Measurements from ENCODE around the gene RNF212B. TPM values are rescaled to one million over a fixed set of nuclear protein-coding genes. Genes with fewer than 3 reads are reported as not detected.
"Not testable (repeated sequence)": the region's sequence is repeated elsewhere in the genome, so short reads cannot be mapped to it uniquely, and the experiment has no call there.

The RNF212B gene
- total RNA-seq, 1 donor from 2014 or later: not detected

GRCh38 chr14:23219075-23219474, 18.7 kb upstream of the RNF212B start:
- H3K27me3 Mint-ChIP-seq: peaks cover 32% of the 10 kb centered on the region
- DNase-seq: no peak

GRCh38 chr14:23224958-23225357, 12.8 kb upstream of the RNF212B start:
- H3K4me3 Mint-ChIP-seq; H3K36me3 Mint-ChIP-seq (ENCODE audit: low read depth); intact Hi-C loops (cut with micrococcal nuclease); DNase-seq; H3K4me1 Mint-ChIP-seq; H3K9me3 Mint-ChIP-seq; H3K27ac Mint-ChIP-seq: not testable (repeated sequence)
- peaks cover 33% of the 10 kb centered on the region for H3K27me3 Mint-ChIP-seq

More at GRCh38 chr14:23219075-23219474, 18.7 kb upstream of the RNF212B start:
- Mint-ChIP-seq H3K9me3 (no peaks in the 10 kb centered on the region), H3K36me3 (ENCODE audit: low read depth) (no peaks in the 10 kb centered on the region), H3K4me3 (no peak overlapping the region), H3K4me1 (no peaks in the 10 kb centered on the region), H3K27ac (no peak overlapping the region)
- intact Hi-C loops (cut with micrococcal nuclease): no loop called here

DNA sequence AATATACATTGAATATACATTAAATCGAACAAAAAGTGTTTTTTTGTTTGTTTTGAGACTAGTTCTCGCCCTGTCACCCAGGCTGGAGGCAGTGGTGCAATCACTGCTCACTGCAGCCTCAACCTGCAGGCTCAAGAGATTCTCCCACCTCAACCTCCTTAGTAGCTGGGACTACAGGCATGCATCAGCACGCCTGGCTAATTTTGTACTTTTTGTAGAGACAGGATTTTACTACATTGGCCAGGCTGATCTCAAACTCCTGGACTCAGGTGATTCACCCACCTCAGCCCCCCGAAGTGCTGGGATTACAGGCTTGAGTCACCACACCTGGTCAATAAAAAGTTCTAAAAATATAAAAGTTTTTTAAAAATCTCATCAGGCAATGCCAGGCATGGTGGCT, 10.2 kb upstream of the RNF212B start:
- H3K27ac Mint-ChIP-seq: no peak overlapping the region
- no peaks in the 10 kb centered on the region for H3K9me3 Mint-ChIP-seq
- intact Hi-C loops (cut with micrococcal nuclease): no loop called here
- H3K36me3 Mint-ChIP-seq (ENCODE audit: low read depth): no peaks in the 10 kb centered on the region
- DNase-seq: no peak
- peaks cover 17% of the 10 kb centered on the region for H3K27me3 Mint-ChIP-seq
- no peaks in the 10 kb centered on the region for H3K4me1 Mint-ChIP-seq
- no peak overlapping the region for H3K4me3 Mint-ChIP-seq

GRCh38 chr14:23228812-23229211, 8.9 kb upstream of the RNF212B start:
- peaks cover 16% of the 10 kb centered on the region for H3K27me3 Mint-ChIP-seq
- intact Hi-C loops (cut with micrococcal nuclease): no loop called here
- DNase-seq: no peak
- H3K9me3 Mint-ChIP-seq: no peaks in the 10 kb centered on the region
- no peak overlapping the region for H3K4me3 Mint-ChIP-seq
- no peaks in the 10 kb centered on the region for H3K4me1 Mint-ChIP-seq
- no peaks in the 10 kb centered on the region for H3K36me3 Mint-ChIP-seq (ENCODE audit: low read depth)
- H3K27ac Mint-ChIP-seq: no peak overlapping the region

DNA sequence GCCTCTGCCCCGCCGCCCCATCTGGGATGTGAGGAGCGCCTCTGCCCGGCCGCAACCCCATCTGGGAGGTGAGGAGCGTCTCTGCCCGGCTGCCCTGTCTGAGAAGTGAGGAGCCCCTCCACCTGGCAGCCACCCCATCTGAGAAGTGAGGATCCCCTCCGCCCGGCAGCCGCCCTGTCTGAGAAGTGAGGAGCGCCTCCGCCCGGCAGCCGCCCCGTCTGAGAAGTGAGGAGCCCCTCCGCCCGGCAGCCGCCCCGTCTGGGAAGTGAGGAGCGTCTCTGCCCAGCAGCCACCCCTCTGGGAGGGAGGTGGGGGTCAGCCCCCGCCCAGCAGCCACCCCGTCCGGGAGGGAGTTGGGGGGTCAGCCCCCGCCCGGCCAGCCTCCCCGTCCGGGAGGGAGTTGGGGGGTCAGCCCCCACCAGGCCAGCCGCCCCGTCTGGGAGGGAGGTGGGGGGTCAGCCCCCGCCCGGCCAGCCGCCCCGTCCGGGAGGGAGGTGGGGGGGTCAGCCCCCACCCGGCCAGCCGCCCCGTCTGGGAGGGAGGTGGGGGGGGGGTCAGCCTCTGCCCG, 5.4 kb upstream of the RNF212B start:
- H3K27ac Mint-ChIP-seq; intact Hi-C loops (cut with micrococcal nuclease); DNase-seq; H3K9me3 Mint-ChIP-seq; H3K4me1 Mint-ChIP-seq; H3K4me3 Mint-ChIP-seq; H3K27me3 Mint-ChIP-seq; H3K36me3 Mint-ChIP-seq (ENCODE audit: low read depth): not testable (repeated sequence)

DNA sequence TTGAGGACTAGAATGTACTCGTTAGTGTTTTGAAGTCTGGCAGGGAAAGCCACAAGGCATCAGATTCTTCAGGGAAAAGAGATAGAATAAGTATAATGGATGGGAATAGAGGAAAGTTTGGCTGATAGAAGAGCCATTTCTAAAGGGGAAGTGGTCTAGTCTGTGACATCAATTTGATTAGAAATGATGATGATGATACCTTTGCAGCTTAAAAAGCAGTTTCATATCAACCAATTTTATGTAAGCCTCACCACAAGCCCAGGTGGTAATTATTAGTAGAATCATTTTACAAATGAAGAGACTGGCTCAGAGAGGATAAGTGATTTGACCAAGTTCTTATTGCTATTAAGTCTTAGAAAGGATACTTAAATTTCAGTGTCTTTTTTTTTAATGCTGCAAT, 2.9 kb downstream of the RNF212B start:
- Mint-ChIP-seq H3K4me1 (peaks cover 6% of the 10 kb centered on the region), H3K4me3 (no peak overlapping the region), H3K27ac (no peak overlapping the region), H3K9me3 (no peaks in the 10 kb centered on the region), H3K36me3 (ENCODE audit: low read depth) (no peaks in the 10 kb centered on the region), H3K27me3 (peaks cover 20% of the 10 kb centered on the region)
- intact Hi-C loops (cut with micrococcal nuclease): no loop called here
- no peak for DNase-seq

- H3K4me3 Mint-ChIP-seq; H3K36me3 Mint-ChIP-seq (ENCODE audit: low read depth); intact Hi-C loops (cut with micrococcal nuclease); H3K9me3 Mint-ChIP-seq; H3K4me1 Mint-ChIP-seq; H3K27ac Mint-ChIP-seq; DNase-seq: not testable (repeated sequence)
- H3K27me3 Mint-ChIP-seq: peaks cover 23% of the 10 kb centered on the region
Observed at GRCh38 chr14:23241061-23241715, 3.5 kb downstream of the RNF212B start.

- intact Hi-C loops (cut with micrococcal nuclease): no loop called here
- Mint-ChIP-seq H3K36me3 (ENCODE audit: low read depth) (no peaks in the 10 kb centered on the region), H3K27ac (no peak overlapping the region), H3K4me1 (peaks cover 6% of the 10 kb centered on the region), H3K4me3 (no peak overlapping the region), H3K27me3 (peaks cover 21% of the 10 kb centered on the region), H3K9me3 (no peaks in the 10 kb centered on the region)
- DNase-seq: no peak
Observed at GRCh38 chr14:23242076-23242475, 4.3 kb downstream of the RNF212B start.

DNA sequence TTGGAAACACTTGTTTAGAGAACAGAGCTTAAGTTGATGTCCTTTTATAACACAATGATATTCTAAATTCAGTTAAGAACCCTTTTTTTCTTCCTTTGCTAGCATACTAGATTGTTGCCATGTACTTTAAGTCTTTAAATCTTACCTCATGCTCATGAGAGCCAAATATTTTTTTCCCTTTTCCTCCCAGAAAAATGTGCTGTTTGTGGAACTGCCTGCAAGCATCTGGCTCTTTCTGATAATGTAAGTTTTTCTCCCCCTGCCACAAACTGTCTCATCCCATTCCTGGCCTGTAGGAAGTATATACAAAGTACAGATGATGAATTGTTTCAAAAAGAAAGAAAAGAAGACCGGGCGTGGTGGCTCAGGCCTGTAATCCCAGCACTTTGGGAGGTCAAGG, 5.3 kb downstream of the RNF212B start:
- no peak overlapping the region for H3K27ac Mint-ChIP-seq
- no peaks in the 10 kb centered on the region for H3K36me3 Mint-ChIP-seq (ENCODE audit: low read depth)
- no peaks in the 10 kb centered on the region for H3K4me1 Mint-ChIP-seq
- no peaks in the 10 kb centered on the region for H3K9me3 Mint-ChIP-seq
- DNase-seq: no peak
- no peak overlapping the region for H3K4me3 Mint-ChIP-seq
- intact Hi-C loops (cut with micrococcal nuclease): no loop called here
- H3K27me3 Mint-ChIP-seq: peaks cover 18% of the 10 kb centered on the region

DNA sequence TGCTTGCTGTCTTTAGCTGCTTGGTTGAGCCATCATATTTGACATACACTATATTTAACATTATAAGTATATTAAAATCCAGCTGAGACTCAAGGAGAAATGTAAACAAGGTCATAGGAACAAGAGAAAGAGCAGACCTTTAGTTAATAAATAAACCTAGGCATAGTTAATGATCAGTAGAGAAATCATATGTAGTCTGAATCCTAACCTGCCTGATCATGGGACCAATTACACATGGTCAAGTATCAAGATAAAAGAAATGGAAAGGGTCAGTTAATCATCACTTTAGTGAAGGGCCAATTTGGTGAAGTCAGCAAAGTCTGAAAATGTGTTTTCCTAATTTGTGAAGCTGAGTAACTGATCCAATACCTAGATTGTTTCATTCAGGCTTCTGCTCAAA, 7.5 kb downstream of the RNF212B start:
- H3K4me3 Mint-ChIP-seq: no peak overlapping the region

GRCh38 chr14:23248601-23249000, 10.9 kb downstream of the RNF212B start:
- no peak overlapping the region for H3K4me3 Mint-ChIP-seq
- H3K27ac Mint-ChIP-seq: no peak overlapping the region
- no peak for DNase-seq
- no peaks in the 10 kb centered on the region for H3K4me1 Mint-ChIP-seq
- H3K9me3 Mint-ChIP-seq: no peaks in the 10 kb centered on the region
- intact Hi-C loops (cut with micrococcal nuclease): no loop called here
- H3K36me3 Mint-ChIP-seq (ENCODE audit: low read depth): no peaks in the 10 kb centered on the region
- peaks cover 30% of the 10 kb centered on the region for H3K27me3 Mint-ChIP-seq

More for the DNA sequence above, 7.5 kb downstream of the RNF212B start:
- Mint-ChIP-seq H3K36me3 (ENCODE audit: low read depth) (no peaks in the 10 kb centered on the region), H3K27me3 (peaks cover 22% of the 10 kb centered on the region), H3K4me1 (no peaks in the 10 kb centered on the region), H3K27ac (no peak overlapping the region), H3K9me3 (no peaks in the 10 kb centered on the region)
- intact Hi-C loops (cut with micrococcal nuclease): no loop called here
- DNase-seq: no peak

DNA sequence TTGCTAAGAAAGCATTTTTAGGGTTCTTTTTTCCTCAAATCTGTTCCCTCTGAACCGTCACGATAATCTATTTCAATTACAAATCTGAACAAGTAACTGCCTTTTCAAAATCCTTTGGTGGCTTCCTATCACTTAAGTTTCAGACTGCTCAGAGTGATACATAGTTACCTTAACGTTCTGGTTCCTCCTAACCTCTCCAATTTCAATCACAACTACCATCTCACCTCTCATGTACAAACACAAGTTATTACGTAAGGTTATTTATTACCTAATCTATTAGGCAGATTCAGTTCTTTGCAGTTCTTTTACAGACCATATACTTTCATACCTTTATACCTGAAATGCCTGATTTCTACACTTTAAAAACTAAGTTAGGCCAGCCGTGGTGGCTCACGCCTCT, 12.1 kb downstream of the RNF212B start:
- DNase-seq: no peak
- Mint-ChIP-seq H3K4me1 (no peaks in the 10 kb centered on the region), H3K36me3 (ENCODE audit: low read depth) (no peaks in the 10 kb centered on the region), H3K27me3 (peaks cover 27% of the 10 kb centered on the region), H3K4me3 (no peak overlapping the region), H3K27ac (no peak overlapping the region), H3K9me3 (no peaks in the 10 kb centered on the region)
- intact Hi-C loops (cut with micrococcal nuclease): no loop called here

DNA sequence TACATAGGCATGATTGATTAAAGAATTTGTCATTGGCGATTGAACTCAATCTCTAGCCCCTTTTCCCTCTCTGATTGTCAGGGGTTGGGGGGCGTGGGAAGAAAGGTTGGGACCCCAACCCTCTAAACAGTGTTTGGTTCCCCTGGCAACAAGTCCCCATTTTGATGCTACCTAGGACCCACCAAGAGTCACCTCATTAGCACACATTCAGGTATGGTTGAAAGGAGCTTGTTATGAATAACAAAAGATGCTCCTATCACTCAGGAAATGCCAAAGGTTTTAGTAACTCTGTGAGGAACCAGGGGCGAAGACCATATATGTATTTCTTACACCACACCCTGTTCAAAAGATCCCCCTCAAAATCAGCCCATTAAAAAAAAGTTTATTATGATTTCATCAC, 14.3 kb downstream of the RNF212B start:
- no peak overlapping the region for H3K4me3 Mint-ChIP-seq
- H3K4me1 Mint-ChIP-seq: no peaks in the 10 kb centered on the region
- intact Hi-C loops (cut with micrococcal nuclease): no loop called here
- peaks cover 32% of the 10 kb centered on the region for H3K27me3 Mint-ChIP-seq
- no peak overlapping the region for H3K27ac Mint-ChIP-seq
- DNase-seq: no peak
- H3K9me3 Mint-ChIP-seq: no peaks in the 10 kb centered on the region
- H3K36me3 Mint-ChIP-seq (ENCODE audit: low read depth): no peaks in the 10 kb centered on the region

GRCh38 chr14:23252420-23253333, 14.9 kb downstream of the RNF212B start:
- H3K27me3 Mint-ChIP-seq: peaks cover 35% of the 10 kb centered on the region
- no peak overlapping the region for H3K27ac Mint-ChIP-seq
- no peaks in the 10 kb centered on the region for H3K36me3 Mint-ChIP-seq (ENCODE audit: low read depth)
- intact Hi-C loops (cut with micrococcal nuclease): no loop called here
- DNase-seq: no peak
- no peak overlapping the region for H3K4me3 Mint-ChIP-seq
- no peaks in the 10 kb centered on the region for H3K9me3 Mint-ChIP-seq
- H3K4me1 Mint-ChIP-seq: no peaks in the 10 kb centered on the region
